MCF 10A (cell line): ENCODE measurements around the gene MTG2. TPM values are rescaled to one million over a fixed set of nuclear protein-coding genes. Genes with fewer than 3 reads are reported as not detected.

Source experiments
- BruUV-seq: library from RNA; stranded (reverse); fragments of 400-500 nt; replicated peaks from 2 replicates; lab custom pipeline; 2021; lab: Mats Ljungman, UMichigan
- CTCF ChIA-PET: fragments of 300-600 bp; sonication (Branson Sonifier 250); formaldehyde crosslinking; extraction: SDS; loops from one replicate; lab custom pipeline; 2021; ENCODE audit warnings: antibody characterized with exemption, inconsistent platforms; lab: Yijun Ruan, JAX
- POLR2A ChIA-PET: fragments of 300-600, 350-650 bp; sonication (Branson Sonifier 250); formaldehyde crosslinking; extraction: SDS; loops from one replicate; lab custom pipeline; 2020; ENCODE audit warnings: antibody characterized with exemption, inconsistent platforms; lab: Yijun Ruan, JAX
- DNase-seq: peaks from one replicate; pipeline ENCODE4 v3.0.0-alpha.2; 2018; ENCODE audit not compliant: unreplicated experiment
- H3K27ac Mint-ChIP-seq: one replicate; pipeline ENCODE4 v1.8.0; 2022; ENCODE audit warnings: mild to moderate bottlenecking, low read depth, mixed read lengths; ENCODE audit not compliant: unreplicated experiment
- H3K27me3 Mint-ChIP-seq: one replicate; pipeline ENCODE4 v1.8.0; 2022; ENCODE audit warnings: mixed read lengths; ENCODE audit not compliant: insufficient read depth, unreplicated experiment
- H3K36me3 Mint-ChIP-seq: one replicate; pipeline ENCODE4 v1.8.0; 2022; ENCODE audit warnings: mild to moderate bottlenecking, moderate library complexity, mixed read lengths; ENCODE audit not compliant: insufficient read depth, unreplicated experiment
- H3K4me1 Mint-ChIP-seq: one replicate; pipeline ENCODE4 v1.8.0; 2022; ENCODE audit warnings: mixed read lengths; ENCODE audit not compliant: insufficient read depth, unreplicated experiment
- H3K4me3 Mint-ChIP-seq: one replicate; pipeline ENCODE4 v1.8.0; 2022; ENCODE audit warnings: mild to moderate bottlenecking, moderate library complexity, mixed read lengths; ENCODE audit not compliant: unreplicated experiment
- H3K9me3 Mint-ChIP-seq: one replicate; pipeline ENCODE4 v1.8.0; 2022; ENCODE audit warnings: mixed read lengths; ENCODE audit not compliant: unreplicated experiment
- CTCF ChIP-seq: fragments of 200-600 bp; IDR thresholded peaks from one replicate; pipeline ENCODE4 v1.8.0; 2022; ENCODE audit warnings: antibody characterized with exemption, mild to moderate bottlenecking; ENCODE audit not compliant: unreplicated experiment
- intact Hi-C: fragments of 100-400 bp; cut with micrococcal nuclease; formaldehyde crosslinking; loops from 2 replicates; pipeline ENCODE4 v1.14.1; 2022
- total RNA-seq: library from RNA; stranded (reverse); gene quantifications from 2 replicates; pipeline ENCODE4 v1.2.3, GENCODE V29; 2022

MTG2 gene
- total RNA-seq, 1 experiment from 2014 or later, result 61.0 TPM

- Mint-ChIP-seq H3K27me3 (no peaks in the 10 kb centered on the region), H3K27ac (peak overlapping the region; percentile 97), H3K36me3 (peaks cover 59% of the 10 kb centered on the region), H3K4me1 (peaks cover 31% of the 10 kb centered on the region), H3K9me3 (no peaks in the 10 kb centered on the region), H3K4me3 (peak overlapping the region; percentile 84)
- POLR2A ChIA-PET, result interaction anchor here (0.6 to 6.0 kb wide), 29 partner anchors 8 to 630 kb away, joined by 3 to 124 read pairs (median 4); partner anchors contain the start of genes LAMA5, LSM14B, MTG2 and OSBPL2
- no peak for TF ChIP-seq CTCF
- CTCF ChIA-PET, result interaction anchor here (0.6 to 2.9 kb wide), 9 partner anchors 16 to 255 kb away, joined by 3 to 18 read pairs (median 4); partner anchors contain the start of gene LSM14B
- intact Hi-C loops, result no loop called here
- no TSS peak for BruUV-seq
- DNase-seq, result no peak
Measured at GRCh38 chr20:62142252-62143080, 40.4 kb upstream of the MTG2 start.

GRCh38 chr20:62143081-62143956 is 39.5 kb upstream of the MTG2 start, which contains the start of the genes PSMA7 and SS18L1:
Gene PSMA7 (minus strand): TSS chr20:62143394. CDS start chr20:62143303, 91 bp downstream.
Gene SS18L1 (plus strand): TSS chr20:62143769. CDS start chr20:62143821, 52 bp downstream.
- peak within 1 kb of the TSS; percentile 84 for H3K4me3 Mint-ChIP-seq
- POLR2A ChIA-PET, result interaction anchor here (0.7 to 6.0 kb wide), 20 partner anchors 9 to 222 kb away, joined by 3 to 124 read pairs (median 4); partner anchors contain the start of genes LSM14B, MTG2 and TAF4
- H3K36me3 Mint-ChIP-seq, result peaks cover 55% of the 10 kb centered on the region
- intact Hi-C loops, result no loop called here
- peaks cover 31% of the 10 kb centered on the region for H3K4me1 Mint-ChIP-seq
- H3K27ac Mint-ChIP-seq, result peak within 1 kb of the TSS; percentile 97
- no peaks in the 10 kb centered on the region for H3K9me3 Mint-ChIP-seq
- CTCF ChIA-PET, result interaction anchor here (0.6 to 2.9 kb wide), 2 partner anchors 17 to 132 kb away, joined by 3 to 17 read pairs; no protein-coding TSS in a partner anchor
- DNase-seq, result peak; percentile 84
- no peaks in the 10 kb centered on the region for H3K27me3 Mint-ChIP-seq
- BruUV-seq, result no TSS peak
- no peak for TF ChIP-seq CTCF

- DNase-seq, result peak; percentile 65
- no peak for TF ChIP-seq CTCF
- H3K27me3 Mint-ChIP-seq, result no peaks in the 10 kb centered on the region
- H3K4me1 Mint-ChIP-seq, result peaks cover 32% of the 10 kb centered on the region
- ChIA-PET CTCF (interaction anchor here (0.7 to 1.7 kb wide), 3 partner anchors 8 to 1352 kb away, joined by 3 to 9 read pairs (median 6); no protein-coding TSS in a partner anchor), POLR2A (interaction anchor here (0.6 to 6.0 kb wide), 22 partner anchors 8 to 242 kb away, joined by 3 to 124 read pairs (median 4); partner anchors contain the start of genes LSM14B, RPS21 and TAF4)
- H3K9me3 Mint-ChIP-seq, result no peaks in the 10 kb centered on the region
- peak overlapping the region; percentile 57 for H3K27ac Mint-ChIP-seq
- peak overlapping the region; percentile 84 for H3K4me3 Mint-ChIP-seq
- peaks cover 46% of the 10 kb centered on the region for H3K36me3 Mint-ChIP-seq
- no TSS peak for BruUV-seq
- intact Hi-C loops, result no loop called here
Measured at GRCh38 chr20:62143957-62144825, 38.6 kb upstream of the MTG2 start.
